Smooth muscle cell (in vitro differentiated cells): Measurements from ENCODE around the gene HLA-F. TPM values are rescaled to one million over a fixed set of nuclear protein-coding genes. Genes with fewer than 3 reads are reported as not detected.

Experiments used
- DNase-seq: peaks from one replicate; lab custom pipeline; 2025; ENCODE audit not compliant: unreplicated experiment; lab: John Stamatoyannopoulos, UW
- H2AFZ ChIP-seq: fragments of 200-600 bp; sonication (generic); 2 replicates; pipeline ENCODE4 v1.6.0; 2016; ENCODE audit warnings: antibody characterized with exemption, low read depth, mild to moderate bottlenecking
- H3F3A ChIP-seq: fragments of 200-600 bp; sonication (generic); 2 replicates; pipeline ENCODE4 v1.6.0; 2017; ENCODE audit warnings: antibody characterized with exemption, low read depth
- H3K27ac ChIP-seq: fragments of 200-600 bp; sonication (generic); 2 replicates; pipeline ENCODE4 v1.5.1; 2016; ENCODE audit warnings: low read depth, mild to moderate bottlenecking
- H3K27me3 ChIP-seq: fragments of 200-600 bp; sonication (generic); 2 replicates; pipeline ENCODE4 v1.6.1; 2016; ENCODE audit warnings: low read depth, mild to moderate bottlenecking
- H3K36me3 ChIP-seq: fragments of 200-600 bp; sonication (generic); 2 replicates; pipeline ENCODE4 v1.5.1; 2016; ENCODE audit warnings: low read depth
- H3K4me1 ChIP-seq: fragments of 200-600 bp; sonication (generic); 2 replicates; pipeline ENCODE4 v1.5.1; 2016; ENCODE audit warnings: low read depth
- H3K4me2 ChIP-seq: fragments of 200-600 bp; sonication (generic); 2 replicates; pipeline ENCODE4 v1.6.0; 2016; ENCODE audit warnings: mild to moderate bottlenecking
- H3K4me3 ChIP-seq: fragments of 200-600 bp; sonication (generic); 2 replicates; pipeline ENCODE4 v1.5.1; 2016; ENCODE audit warnings: mild to moderate bottlenecking
- H3K79me2 ChIP-seq: fragments of 200-600 bp; sonication (generic); 2 replicates; pipeline ENCODE4 v1.6.0; 2016; ENCODE audit warnings: low read depth, mild to moderate bottlenecking
- H3K9ac ChIP-seq: fragments of 200-600 bp; sonication (generic); 2 replicates; pipeline ENCODE4 v1.6.0; 2016; ENCODE audit warnings: low read depth
- H3K9me3 ChIP-seq: fragments of 200-600 bp; sonication (generic); replicated peaks from 2 replicates; pipeline ENCODE4 v1.5.1; 2016; ENCODE audit warnings: low read depth
- H4K20me1 ChIP-seq: fragments of 200-600 bp; sonication (generic); 2 replicates; pipeline ENCODE4 v1.6.0; 2016; ENCODE audit warnings: low read depth
- WGBS: methylation state at CpG from one replicate; pipeline ENCODE4 v1.1.7; 2016; ENCODE audit warnings: low lambda C conversion rate; 5-methylcytosine and 5-hydroxymethylcytosine counted together
- polyA plus RNA-seq: library from polyadenylated mRNA; unstranded; fragments of >200 nt; fragmentation: Nextera tagmentation; extraction: Ambion mirVana; gene quantifications from 2 replicates; pipeline ENCODE4 v1.2.1, GENCODE V29; 2016
- total RNA-seq: library from RNA; depleted of rRNA; stranded (reverse); fragments of >200 nt; gene quantifications from 2 replicates; pipeline ENCODE4 v1.2.3, GENCODE V29; 2014
- TF ChIP-seq, protein P1 (sequence below): fragments of 200-600 bp; sonication (generic); IDR thresholded peaks from 2 replicates; pipeline ENCODE4 v1.5.1; 2017; ENCODE audit warnings: borderline replicate concordance, mild to moderate bottlenecking, antibody characterized with exemption; ENCODE audit not compliant: insufficient read depth, poor library complexity, severe bottlenecking

The HLA-F gene
- total and polyA plus RNA-seq, 2 experiments from 2014 or later = 5.6 to 6.9 TPM

- no peaks in the 10 kb centered on the region for H3K79me2 ChIP-seq
- DNase-seq = no peak
- H4K20me1 ChIP-seq = no peaks in the 10 kb centered on the region
- H3K9me3 ChIP-seq = no peaks in the 10 kb centered on the region
- H3K27me3 ChIP-seq = no peaks in the 10 kb centered on the region
- no peaks in the 10 kb centered on the region for H3K36me3 ChIP-seq
- no peaks in the 10 kb centered on the region for H3K4me1 ChIP-seq
- H3K9ac ChIP-seq = no peak overlapping the region
- no peak overlapping the region for H3K4me2 ChIP-seq
- no peaks in the 10 kb centered on the region for H3F3A ChIP-seq
- H3K27ac ChIP-seq = no peak overlapping the region
- TF ChIP-seq, protein P1, sequence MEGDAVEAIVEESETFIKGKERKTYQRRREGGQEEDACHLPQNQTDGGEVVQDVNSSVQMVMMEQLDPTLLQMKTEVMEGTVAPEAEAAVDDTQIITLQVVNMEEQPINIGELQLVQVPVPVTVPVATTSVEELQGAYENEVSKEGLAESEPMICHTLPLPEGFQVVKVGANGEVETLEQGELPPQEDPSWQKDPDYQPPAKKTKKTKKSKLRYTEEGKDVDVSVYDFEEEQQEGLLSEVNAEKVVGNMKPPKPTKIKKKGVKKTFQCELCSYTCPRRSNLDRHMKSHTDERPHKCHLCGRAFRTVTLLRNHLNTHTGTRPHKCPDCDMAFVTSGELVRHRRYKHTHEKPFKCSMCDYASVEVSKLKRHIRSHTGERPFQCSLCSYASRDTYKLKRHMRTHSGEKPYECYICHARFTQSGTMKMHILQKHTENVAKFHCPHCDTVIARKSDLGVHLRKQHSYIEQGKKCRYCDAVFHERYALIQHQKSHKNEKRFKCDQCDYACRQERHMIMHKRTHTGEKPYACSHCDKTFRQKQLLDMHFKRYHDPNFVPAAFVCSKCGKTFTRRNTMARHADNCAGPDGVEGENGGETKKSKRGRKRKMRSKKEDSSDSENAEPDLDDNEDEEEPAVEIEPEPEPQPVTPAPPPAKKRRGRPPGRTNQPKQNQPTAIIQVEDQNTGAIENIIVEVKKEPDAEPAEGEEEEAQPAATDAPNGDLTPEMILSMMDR = no peak
- WGBS = 71% methylated on average over 3 of the region's 3 CpGs
- H2AFZ ChIP-seq = no peak overlapping the region
- H3K4me3 ChIP-seq = no peak overlapping the region
Observed at GRCh38 chr6:29734046-29735018, 11.1 kb downstream of the HLA-F start.

GRCh38 chr6:29736563-29736962 is 13.3 kb downstream of the HLA-F start:
- Histone ChIP-seq H2AFZ (no peak overlapping the region), H3K27ac (no peak overlapping the region), H3K4me2 (no peak overlapping the region), H3F3A (no peaks in the 10 kb centered on the region), H4K20me1 (no peaks in the 10 kb centered on the region), H3K36me3 (no peaks in the 10 kb centered on the region), H3K4me1 (no peaks in the 10 kb centered on the region), H3K9ac (no peak overlapping the region), H3K9me3 (no peaks in the 10 kb centered on the region), H3K79me2 (no peaks in the 10 kb centered on the region), H3K27me3 (peaks cover 3% of the 10 kb centered on the region), H3K4me3 (no peak overlapping the region)
- no peak for DNase-seq
- TF ChIP-seq, protein P1 = no peak
- 81% methylated on average over 2 of the region's 2 CpGs for WGBS

DNA sequence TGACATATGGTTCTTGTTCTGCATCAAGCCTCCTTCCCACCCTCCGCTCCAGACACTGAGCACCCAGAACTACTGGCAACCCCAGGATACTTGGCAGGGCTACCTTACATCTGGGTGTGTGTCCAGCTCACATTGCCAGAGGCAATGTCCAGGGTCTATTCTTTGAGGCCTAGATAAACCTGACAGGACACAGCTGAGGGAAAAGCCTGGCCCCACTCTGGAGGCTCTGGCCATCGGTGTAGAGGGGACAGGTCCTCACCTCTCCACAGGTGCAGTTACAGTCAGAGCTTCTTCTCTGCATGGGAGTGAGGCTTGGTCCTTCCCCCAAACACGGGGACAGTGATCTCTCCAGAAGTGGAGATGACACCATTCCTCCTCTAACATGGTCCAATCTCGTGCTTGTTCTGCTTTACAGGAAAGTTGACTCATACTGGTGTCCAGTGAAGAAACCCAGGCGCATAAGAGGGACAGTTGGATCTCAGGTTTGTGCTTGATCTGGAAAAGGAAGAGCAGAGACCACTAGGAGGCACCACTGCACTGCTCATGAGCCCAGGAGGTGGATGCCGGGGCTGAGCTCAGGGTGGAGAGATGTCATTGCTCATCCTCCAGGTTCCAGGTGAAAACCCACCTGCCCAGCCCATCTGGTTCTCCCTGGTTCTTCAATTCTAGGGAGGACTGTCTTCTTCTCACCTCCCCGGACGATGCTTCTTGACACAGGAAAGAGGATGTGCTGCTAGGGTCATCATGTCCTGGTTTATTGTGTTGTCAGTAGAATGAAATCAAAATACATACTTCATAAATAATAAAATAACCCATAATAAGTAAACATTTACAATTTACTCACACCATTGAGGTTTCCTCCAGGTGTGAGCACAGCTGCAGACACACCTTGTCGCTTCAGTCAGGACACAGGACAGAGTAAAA is 14.7 kb downstream of the HLA-F start:
- 36% methylated on average over 9 of the region's 9 CpGs for WGBS
- Histone ChIP-seq H3K9me3 (no peaks in the 10 kb centered on the region), H3K4me3 (no peak overlapping the region)

More for the DNA sequence above, 14.7 kb downstream of the HLA-F start:
- Histone ChIP-seq H2AFZ (no peak overlapping the region), H3K9ac (no peak overlapping the region), H3K27me3 (peaks cover 3% of the 10 kb centered on the region), H3K4me1 (no peaks in the 10 kb centered on the region), H3F3A (no peaks in the 10 kb centered on the region), H4K20me1 (no peaks in the 10 kb centered on the region), H3K27ac (no peak overlapping the region), H3K79me2 (no peaks in the 10 kb centered on the region), H3K36me3 (no peaks in the 10 kb centered on the region), H3K4me2 (no peak overlapping the region)
- TF ChIP-seq, protein P1 = peak; percentile 68
- no peak for DNase-seq
